Ascending aorta (tissue), 2 donors: ENCODE measurements around the gene PRKCB. TPM values are rescaled to one million over a fixed set of nuclear protein-coding genes. Genes with fewer than 3 reads are reported as not detected.
"Not testable (repeated sequence)": the region's sequence is repeated elsewhere in the genome, so short reads cannot be mapped to it uniquely, and the experiment has no call there.

Experiments
- DNase-seq, 2 donors: peaks; one replicate each; pipeline ENCODE4 v3.0.0-alpha.2; 2019; ENCODE audit warnings: low spot score in 2 of 2
- H3K27ac ChIP-seq, 2 donors: fragments of 200-600 bp; sonication (generic); one replicate each; pipeline ENCODE4 v1.5.1; 2016 to 2017; ENCODE audit warnings: mild to moderate bottlenecking in 1 of 2
- H3K27me3 ChIP-seq: fragments of 200-600 bp; sonication (generic); one replicate; pipeline ENCODE4 v1.5.1; 2017
- H3K36me3 ChIP-seq, 2 donors: fragments of 200-600 bp; sonication (generic); one replicate each; pipeline ENCODE4 v1.5.1; 2016
- H3K4me1 ChIP-seq, 2 donors: fragments of 200-600 bp; sonication (generic); one replicate each; pipeline ENCODE4 v1.5.1; 2016 to 2017; ENCODE audit warnings: mild to moderate bottlenecking in 1 of 2
- H3K4me3 ChIP-seq, 2 donors: fragments of 200-600 bp; sonication (generic); one replicate each; pipeline ENCODE4 v1.5.1; 2016 to 2017; ENCODE audit warnings: mild to moderate bottlenecking in 1 of 2
- H3K9me3 ChIP-seq, 2 donors: fragments of 200-600 bp; sonication (generic); one replicate each; pipeline ENCODE4 v1.5.1; 2016
- CTCF ChIP-seq, 3 experiments: fragments of 200-600 bp in 2 of 3; fragments of 450-650 bp in 1 of 3; sonication (generic) in 2 of 3; IDR thresholded peaks; one replicate each; pipeline ENCODE4 v1.5.1; 2016 to 2019; ENCODE audit warnings: antibody characterized with exemption in 3 of 3, mild to moderate bottlenecking in 1 of 3, moderate library complexity in 1 of 3
- intact Hi-C: fragments of 100-400 bp; cut with DNase I; formaldehyde crosslinking; loops from one replicate; pipeline ENCODE4 v1.15.1; 2023
- total RNA-seq: library from RNA; depleted of rRNA; stranded (reverse); fragments of >200 nt; gene quantifications from one replicate; pipeline ENCODE4 v1.1.0, GENCODE V29; 2016

Gene PRKCB
- total RNA-seq, 1 donor from 2014 or later, result 1.2 TPM

- no peak for DNase-seq
- no peaks in the 10 kb centered on the region for H3K27me3 ChIP-seq
- H3K4me3 ChIP-seq, result no peak overlapping the region
- intact Hi-C loops, result no loop called here
- H3K36me3 ChIP-seq, result no peaks in the 10 kb centered on the region
- no peak for TF ChIP-seq CTCF (IDR thresholded peaks at IDR 0.05)
- no peaks in the 10 kb centered on the region for H3K9me3 ChIP-seq
- H3K4me1 ChIP-seq, result no peaks in the 10 kb centered on the region
- no peak overlapping the region for H3K27ac ChIP-seq
Observed at GRCh38 chr16:23929856-23930255, 94.1 kb downstream of the PRKCB start.

- TF ChIP-seq CTCF (IDR thresholded peaks at IDR 0.05), result no peak
- DNase-seq, result no peak
- Histone ChIP-seq H3K9me3 (no peaks in the 10 kb centered on the region), H3K27ac (no peak overlapping the region), H3K4me3 (no peak overlapping the region), H3K4me1 (no peaks in the 10 kb centered on the region), H3K36me3 (no peaks in the 10 kb centered on the region), H3K27me3 (no peaks in the 10 kb centered on the region)
- intact Hi-C loops, result no loop called here
Observed at GRCh38 chr16:23930791-23931190, 95.0 kb downstream of the PRKCB start.

- H3K4me3 ChIP-seq, result no peak overlapping the region
- DNase-seq, result no peak
- no peak overlapping the region for H3K27ac ChIP-seq
- TF ChIP-seq CTCF (IDR thresholded peaks at IDR 0.05), result no peak
- H3K27me3 ChIP-seq, result no peaks in the 10 kb centered on the region
- H3K36me3 ChIP-seq, result no peaks in the 10 kb centered on the region
- no peaks in the 10 kb centered on the region for H3K9me3 ChIP-seq
- no peaks in the 10 kb centered on the region for H3K4me1 ChIP-seq
- intact Hi-C loops, result no loop called here
Observed at GRCh38 chr16:23931199-23931598, 95.4 kb downstream of the PRKCB start.

GRCh38 chr16:23933650-23934049 lies 97.9 kb downstream of the PRKCB start:
- H3K4me3 ChIP-seq, intact Hi-C loops, DNase-seq, H3K27ac ChIP-seq, H3K27me3 ChIP-seq, H3K9me3 ChIP-seq, H3K36me3 ChIP-seq, H3K4me1 ChIP-seq: not testable (repeated sequence)

GRCh38 chr16:23934610-23935236 lies 98.9 kb downstream of the PRKCB start:
- TF ChIP-seq CTCF (IDR thresholded peaks at IDR 0.05), result no peak
- no peaks in the 10 kb centered on the region for H3K27me3 ChIP-seq
- intact Hi-C loops, result no loop called here
- no peak overlapping the region for H3K27ac ChIP-seq
- no peaks in the 10 kb centered on the region for H3K4me1 ChIP-seq
- DNase-seq, result no peak
- no peak overlapping the region for H3K4me3 ChIP-seq
- H3K36me3 ChIP-seq, result no peaks in the 10 kb centered on the region
- H3K9me3 ChIP-seq, result no peaks in the 10 kb centered on the region

- no peak for DNase-seq
- Histone ChIP-seq H3K4me1 (no peaks in the 10 kb centered on the region), H3K36me3 (no peaks in the 10 kb centered on the region), H3K9me3 (no peaks in the 10 kb centered on the region), H3K27ac (no peak overlapping the region), H3K27me3 (no peaks in the 10 kb centered on the region), H3K4me3 (no peak overlapping the region)
- intact Hi-C loops, result no loop called here
- TF ChIP-seq CTCF (IDR thresholded peaks at IDR 0.05), result no peak
Observed at GRCh38 chr16:23940111-23940510, 104.3 kb downstream of the PRKCB start.
